Skin of body (tissue), 2 donors: ENCODE results near the gene CDKL2. TPM values are rescaled to one million over a fixed set of nuclear protein-coding genes. Genes with fewer than 3 reads are reported as not detected.

ENCODE experiments used
- DNase-seq: peaks from one replicate; lab custom pipeline; 2025; lab: John Stamatoyannopoulos, UW
- total RNA-seq: library from RNA; depleted of rRNA; stranded (reverse); fragments of >200 nt; gene quantifications from one replicate; pipeline ENCODE4 v1.2.3, GENCODE V29; 2014

Gene CDKL2
- total RNA-seq, 1 donor from 2014 or later = 0.49 TPM

DNA sequence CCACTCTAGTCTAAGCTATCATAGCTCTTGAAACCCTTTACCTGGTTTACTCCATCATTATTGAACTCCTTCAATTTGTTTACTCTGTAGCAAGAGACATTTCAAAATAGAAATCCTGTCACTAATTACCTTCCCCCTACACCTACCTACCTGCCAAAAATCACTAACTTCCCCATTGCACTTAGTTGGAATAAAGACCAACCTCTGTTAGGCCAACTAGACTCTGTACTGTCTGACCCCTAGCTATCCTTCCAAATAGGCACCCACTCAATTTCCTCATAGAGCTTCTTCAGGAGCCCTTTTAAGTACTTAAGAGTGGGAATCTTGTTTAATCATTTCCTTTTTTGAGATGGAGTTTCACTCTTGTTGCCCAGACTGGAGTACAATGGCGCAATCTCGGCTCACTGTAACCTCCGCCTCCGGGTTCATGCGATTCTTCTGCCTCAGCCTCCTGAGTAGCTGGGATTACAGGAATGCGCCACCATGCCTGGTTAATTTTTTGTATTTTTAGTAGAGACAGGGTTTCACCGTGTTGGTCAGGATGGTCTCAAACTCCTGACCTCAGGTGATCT, 8.9 kb upstream of the CDKL2 start:
- no peak for DNase-seq

GRCh38 chr4:75637827-75638226, 7.5 kb upstream of the CDKL2 start:
- DNase-seq = no peak

DNA sequence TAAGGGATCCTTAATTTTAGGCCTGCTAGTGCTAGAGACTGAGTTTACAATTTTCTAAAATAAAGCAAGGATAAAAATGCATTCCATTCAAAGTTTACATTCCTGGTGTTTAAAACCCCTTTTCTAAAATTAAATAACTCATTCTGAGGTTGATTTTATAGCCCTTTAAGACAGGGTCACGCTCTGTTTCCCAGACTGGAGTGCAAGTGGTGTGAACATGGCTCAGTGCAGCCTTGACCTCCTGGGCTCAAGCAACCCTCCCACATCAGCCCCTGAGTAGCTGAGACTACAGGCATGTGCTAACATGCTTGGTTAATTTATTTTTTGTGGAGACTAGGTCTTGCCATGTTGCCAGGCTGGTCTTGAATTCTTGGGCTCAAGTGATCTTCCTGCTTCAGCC, 6.8 kb upstream of the CDKL2 start:
- DNase-seq = no peak

DNA sequence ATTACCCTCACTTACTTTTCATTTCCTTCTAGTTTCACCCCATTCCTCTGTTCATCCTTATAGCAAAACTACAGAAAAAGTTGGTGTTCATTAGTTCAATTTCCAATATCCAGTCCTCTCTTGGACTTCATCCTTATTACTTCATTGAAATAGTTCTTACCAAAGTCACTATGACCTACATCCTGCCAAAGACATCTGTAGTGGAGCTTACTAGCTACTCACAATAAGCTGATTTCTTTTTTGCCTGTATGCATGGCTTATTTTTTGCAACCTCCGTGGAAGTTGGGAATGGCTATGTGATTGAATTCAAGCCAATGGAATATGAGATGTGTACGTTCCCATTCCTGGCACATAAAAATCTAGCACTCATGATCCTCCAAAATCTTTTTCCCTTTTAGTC, 4.6 kb upstream of the CDKL2 start:
- DNase-seq = no peak

DNA sequence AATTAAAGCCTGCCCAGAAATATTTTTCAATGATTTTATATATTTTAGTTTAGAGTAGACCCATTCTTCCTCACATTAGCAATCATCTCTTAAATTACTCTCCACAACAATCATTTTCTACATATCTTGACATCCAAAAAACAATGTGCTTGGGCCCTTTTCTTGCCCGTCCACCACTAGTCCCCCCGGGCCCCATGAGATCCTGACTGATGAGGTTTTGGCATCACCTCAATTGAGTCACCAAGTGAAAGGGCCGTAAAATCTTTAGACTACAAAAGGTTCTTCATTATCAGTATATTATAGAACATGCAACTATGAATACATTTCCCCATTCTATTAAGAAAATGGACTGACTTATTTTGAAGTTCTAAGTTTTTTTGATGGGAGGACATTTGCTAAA, 4.0 kb upstream of the CDKL2 start:
- no peak for DNase-seq

GRCh38 chr4:75633846-75634245, 3.5 kb upstream of the CDKL2 start:
- no peak for DNase-seq

DNA sequence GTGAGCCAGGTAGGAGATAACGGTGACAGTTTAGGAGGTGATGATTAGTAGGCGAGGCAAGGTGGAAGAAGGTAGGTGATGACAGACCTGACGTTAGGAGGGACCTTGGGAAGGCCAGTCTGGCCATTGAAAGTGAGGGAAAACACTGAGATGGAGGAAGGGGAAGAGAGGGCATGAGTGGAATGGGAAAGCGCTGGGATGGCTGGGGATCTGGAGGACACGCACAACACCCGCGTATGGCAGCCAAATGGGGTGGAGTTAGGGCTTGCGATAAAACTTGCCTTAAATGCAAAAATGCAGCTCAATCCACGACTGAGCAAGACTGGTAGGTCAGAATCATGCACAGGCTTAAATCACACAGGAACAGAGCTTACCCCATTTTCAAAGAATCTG, 605 bp upstream of the CDKL2 start:
- DNase-seq = no peak

DNA sequence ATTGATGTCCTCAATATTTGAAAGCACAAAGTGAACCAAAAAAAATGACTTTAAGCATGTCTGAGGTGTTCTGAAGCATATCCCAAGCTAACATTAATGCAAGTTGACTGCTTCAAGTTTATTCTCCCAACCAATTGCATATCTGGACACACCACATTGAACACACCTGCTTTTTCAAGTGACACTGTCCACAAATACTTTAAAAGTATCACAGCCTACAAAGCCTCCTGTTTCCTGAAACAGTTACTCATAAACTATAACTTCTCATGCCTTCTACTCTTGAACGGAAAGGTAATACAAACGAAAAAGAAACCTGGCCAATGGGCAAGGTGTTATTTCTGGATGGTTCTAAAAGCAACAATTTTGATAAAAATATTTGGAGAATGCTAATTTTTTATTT, 1.1 kb downstream of the CDKL2 start:
- DNase-seq = no peak

GRCh38 chr4:75623026-75623425, 7.3 kb downstream of the CDKL2 start:
- no peak for DNase-seq

- no peak for DNase-seq
Observed at GRCh38 chr4:75621715-75622114, 8.6 kb downstream of the CDKL2 start.

DNA sequence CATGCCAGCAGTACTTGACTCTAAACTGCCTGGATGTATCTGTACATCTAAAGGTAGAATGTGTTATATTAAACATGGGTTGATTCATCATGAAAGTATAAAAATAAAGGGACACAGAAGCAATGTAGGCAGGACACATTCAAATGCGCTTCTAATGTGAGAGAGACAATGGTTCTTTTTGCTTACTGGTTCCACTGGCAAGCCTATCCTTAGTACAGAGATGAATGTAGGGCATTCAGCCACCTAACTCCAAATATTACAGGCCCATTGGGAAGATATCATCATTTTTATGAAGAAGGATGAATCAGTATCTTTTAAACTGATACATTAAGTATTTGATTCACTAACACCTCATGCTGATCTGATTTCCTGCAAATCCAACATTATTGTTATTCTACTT, 18.0 kb downstream of the CDKL2 start:
- DNase-seq = no peak

DNA sequence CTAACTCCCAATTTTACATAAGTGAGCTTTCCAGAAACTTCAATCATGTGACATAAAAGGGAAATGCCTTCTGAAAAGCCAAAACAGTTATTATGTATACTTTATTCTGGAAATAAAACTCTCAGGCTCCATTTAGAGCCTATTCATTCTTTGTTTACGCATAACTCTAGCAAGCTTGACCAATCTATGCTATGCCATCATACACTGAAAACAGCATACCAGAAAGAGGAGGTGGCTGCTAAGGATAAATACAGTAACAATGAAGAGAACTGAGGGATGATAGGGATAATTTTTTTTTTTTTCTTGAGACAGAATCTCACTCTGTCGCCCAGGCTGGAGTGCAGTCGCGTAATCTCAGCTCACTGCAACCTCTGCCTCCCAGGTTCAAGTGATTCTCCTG, 24.4 kb downstream of the CDKL2 start:
- no peak for DNase-seq

GRCh38 chr4:75599647-75600046, 30.7 kb downstream of the CDKL2 start:
- no peak for DNase-seq

- no peak for DNase-seq
Observed at GRCh38 chr4:75598390-75598789, 31.9 kb downstream of the CDKL2 start.

- no peak for DNase-seq
Observed at GRCh38 chr4:75596061-75596460, 34.3 kb downstream of the CDKL2 start.

GRCh38 chr4:75593393-75593792, 36.9 kb downstream of the CDKL2 start:
- DNase-seq = no peak

- DNase-seq = no peak
Observed at GRCh38 chr4:75584067-75584466, 46.3 kb downstream of the CDKL2 start.

- no peak for DNase-seq
Observed at GRCh38 chr4:75567725-75568124, 62.6 kb downstream of the CDKL2 start.

DNA sequence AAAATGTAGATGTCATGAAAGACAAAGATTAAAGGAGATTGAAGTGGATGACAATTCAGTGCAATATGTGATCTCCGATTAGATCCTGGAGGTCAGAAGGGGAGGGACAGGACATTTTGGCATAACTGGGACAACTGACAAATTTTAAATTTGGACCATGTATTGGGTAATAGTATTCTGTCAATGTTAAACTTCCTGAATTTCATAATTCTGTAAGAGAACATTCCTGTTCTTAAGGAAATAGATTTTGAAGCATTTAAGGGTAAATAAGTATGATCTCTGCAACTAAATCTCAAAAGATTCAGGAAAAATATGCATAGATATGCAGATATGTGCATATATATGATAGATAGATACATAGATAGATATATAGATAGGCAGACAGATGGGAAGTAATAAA, 63.4 kb downstream of the CDKL2 start:
- DNase-seq = no peak

DNA sequence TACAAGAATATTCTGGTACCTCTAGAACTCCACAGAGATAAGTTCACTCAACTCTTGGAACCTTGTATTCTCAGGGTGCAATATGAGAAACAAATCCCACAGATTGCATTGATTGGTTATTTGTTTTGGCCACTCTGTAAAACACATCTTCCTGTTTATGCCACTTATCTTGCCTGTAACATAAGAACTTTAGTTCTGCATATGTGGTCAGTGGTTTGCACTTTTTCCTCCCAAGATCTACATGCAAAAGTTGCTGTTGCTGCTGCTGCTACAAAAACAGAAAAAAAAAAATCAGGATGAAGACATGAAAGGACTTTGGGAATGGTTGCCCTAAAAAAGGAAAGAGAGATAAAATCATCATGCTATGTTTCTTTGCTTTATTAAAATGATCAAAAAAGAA, 64.8 kb downstream of the CDKL2 start:
- DNase-seq = no peak

- no peak for DNase-seq
Observed at GRCh38 chr4:75564023-75564422, 66.3 kb downstream of the CDKL2 start.

DNA sequence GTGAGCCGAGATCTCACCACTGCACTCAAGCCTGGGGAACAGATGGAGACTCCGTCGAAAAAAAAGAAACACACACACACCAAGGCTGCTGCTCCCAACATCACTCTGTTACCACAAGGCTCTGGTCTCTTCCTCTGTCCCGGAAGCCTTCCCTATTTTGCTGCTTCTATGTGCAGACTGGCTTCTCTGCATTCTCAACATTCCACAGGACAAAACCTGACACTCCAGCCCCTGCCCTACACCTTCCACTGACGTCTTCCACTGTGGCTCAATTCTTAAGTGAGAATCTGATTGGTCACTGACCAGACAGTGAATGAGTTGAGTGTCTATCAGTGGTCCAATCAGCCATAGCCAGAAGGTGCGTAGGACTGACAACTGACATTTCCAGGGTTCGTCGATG, 68.5 kb downstream of the CDKL2 start:
- DNase-seq = no peak

DNA sequence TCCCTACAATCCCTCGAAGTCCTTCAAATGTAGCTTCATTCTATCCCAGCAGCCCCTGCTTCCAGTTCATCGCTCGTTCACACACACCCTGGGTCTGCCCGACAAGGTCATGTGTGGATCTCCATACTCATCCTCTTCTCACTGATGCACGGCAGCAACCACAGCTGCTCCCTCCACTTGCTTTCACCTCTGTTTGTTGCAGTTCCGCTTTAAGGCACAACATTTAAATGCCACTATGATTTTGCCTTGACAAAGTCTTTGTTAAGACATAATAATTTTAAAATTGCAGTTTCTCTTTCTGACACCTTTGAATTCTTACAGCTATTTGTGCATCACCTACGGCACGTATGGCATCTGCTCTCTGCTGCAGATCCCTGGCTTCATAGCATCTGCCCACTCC, 72.6 kb downstream of the CDKL2 start:
- DNase-seq = no peak
